GM12865 (cell line): ENCODE results near the gene CPEB3.
A peak's percentile ranks its signal among the peaks of the same experiment; 100 is the strongest.

Experiments used
- DNase-seq: peaks from one replicate; pipeline ENCODE4 v3.0.0; 2010; ENCODE audit warnings: low read depth
- H3K4me3 ChIP-seq: 2 replicates; pipeline ENCODE4 v1.5.1; 2011; ENCODE audit warnings: mild to moderate bottlenecking, low read depth, low read length, control low read depth
- CTCF ChIP-seq: IDR thresholded peaks from 2 replicates; pipeline ENCODE4 v1.5.1; 2011; ENCODE audit warnings: low read length, control low read depth, low read depth, inconsistent platforms; ENCODE audit not compliant: insufficient read depth; ENCODE audit errors: missing control alignments

Gene CPEB3

DNA sequence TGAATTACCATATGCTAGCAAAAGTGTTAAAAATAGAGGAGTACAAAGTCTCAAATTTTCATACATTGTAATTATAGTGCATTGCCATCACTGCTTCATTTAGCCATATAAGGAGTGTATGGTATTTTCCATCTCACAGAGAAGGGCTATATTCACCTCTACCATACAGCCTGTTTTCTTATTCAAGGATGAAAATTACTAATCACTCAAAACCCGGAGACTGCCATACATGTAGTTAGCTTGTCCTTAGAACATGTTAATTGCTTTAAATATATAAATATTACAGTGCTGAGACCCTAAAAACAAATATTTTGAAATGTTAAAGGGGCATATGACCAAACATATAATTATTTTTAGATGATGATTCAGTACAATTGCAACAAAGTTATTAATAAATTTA lies 49.4 kb downstream of the CPEB3 start:
- DNase-seq, result no peak
- no peak for TF ChIP-seq CTCF
- H3K4me3 ChIP-seq, result no peak overlapping the region

DNA sequence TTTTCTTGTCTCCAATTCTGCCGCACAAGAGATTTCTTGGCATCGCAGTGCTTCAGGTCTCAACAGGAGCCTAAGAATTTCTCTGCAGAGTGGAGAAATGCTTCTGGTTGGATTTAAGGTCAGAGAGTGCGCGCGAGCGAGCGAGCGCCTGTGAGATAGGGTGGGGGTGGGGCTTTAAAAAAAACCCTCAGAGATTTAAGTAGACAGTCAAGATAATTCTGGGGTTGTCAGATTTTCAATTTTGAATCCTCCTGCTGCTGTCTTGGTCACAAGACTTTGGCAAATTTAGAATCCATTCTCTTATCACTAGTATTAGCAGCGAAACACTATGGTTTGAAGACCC lies 49.7 kb downstream of the CPEB3 start:
- TF ChIP-seq CTCF, result no peak
- peak; percentile 18 for DNase-seq
- peak overlapping the region; percentile 84 for H3K4me3 ChIP-seq

DNA sequence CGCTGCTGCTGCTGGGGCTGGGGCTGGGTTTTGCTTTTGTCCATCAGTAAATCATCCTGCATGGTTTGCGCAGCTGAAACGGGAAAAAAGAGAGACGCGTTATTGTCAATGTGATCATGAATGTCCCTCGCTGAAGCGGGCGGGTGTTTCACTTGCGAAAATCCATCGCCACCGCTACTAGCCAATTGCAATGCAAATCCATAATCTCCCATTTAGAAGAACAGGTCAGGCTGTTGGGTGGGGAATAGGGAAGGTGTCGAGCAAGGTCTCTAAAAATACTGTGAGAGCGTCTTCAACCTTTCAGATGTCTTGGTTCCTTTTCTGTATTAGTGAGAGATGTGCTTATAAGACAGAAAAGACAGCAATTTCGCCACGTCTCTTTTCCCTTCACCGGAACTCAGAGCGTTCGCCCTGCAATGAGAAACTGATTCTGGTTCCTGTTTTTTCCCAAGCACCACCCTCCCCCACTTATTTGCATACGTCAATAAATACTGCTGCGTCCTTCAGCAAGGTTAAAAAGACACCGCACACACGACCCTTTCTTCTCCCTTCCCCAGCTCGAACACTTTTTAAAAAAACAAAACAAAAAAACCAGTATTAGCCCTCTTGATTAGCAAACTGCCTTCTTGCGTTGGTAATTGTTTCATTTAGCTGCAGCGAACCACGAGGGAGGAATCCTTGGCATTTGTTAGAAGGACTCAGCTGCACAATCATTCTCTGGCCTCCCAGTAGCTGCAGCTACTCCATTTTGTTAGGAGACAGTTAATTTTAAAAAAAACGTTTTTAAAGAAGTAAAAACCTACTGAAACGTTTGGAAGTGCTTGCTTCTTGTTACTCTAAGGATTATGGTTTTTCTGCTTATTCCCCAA lies 50.4 kb downstream of the CPEB3 start:
- no peak for TF ChIP-seq CTCF
- peak; percentile 84 for DNase-seq
- peak overlapping the region; percentile 84 for H3K4me3 ChIP-seq

DNA sequence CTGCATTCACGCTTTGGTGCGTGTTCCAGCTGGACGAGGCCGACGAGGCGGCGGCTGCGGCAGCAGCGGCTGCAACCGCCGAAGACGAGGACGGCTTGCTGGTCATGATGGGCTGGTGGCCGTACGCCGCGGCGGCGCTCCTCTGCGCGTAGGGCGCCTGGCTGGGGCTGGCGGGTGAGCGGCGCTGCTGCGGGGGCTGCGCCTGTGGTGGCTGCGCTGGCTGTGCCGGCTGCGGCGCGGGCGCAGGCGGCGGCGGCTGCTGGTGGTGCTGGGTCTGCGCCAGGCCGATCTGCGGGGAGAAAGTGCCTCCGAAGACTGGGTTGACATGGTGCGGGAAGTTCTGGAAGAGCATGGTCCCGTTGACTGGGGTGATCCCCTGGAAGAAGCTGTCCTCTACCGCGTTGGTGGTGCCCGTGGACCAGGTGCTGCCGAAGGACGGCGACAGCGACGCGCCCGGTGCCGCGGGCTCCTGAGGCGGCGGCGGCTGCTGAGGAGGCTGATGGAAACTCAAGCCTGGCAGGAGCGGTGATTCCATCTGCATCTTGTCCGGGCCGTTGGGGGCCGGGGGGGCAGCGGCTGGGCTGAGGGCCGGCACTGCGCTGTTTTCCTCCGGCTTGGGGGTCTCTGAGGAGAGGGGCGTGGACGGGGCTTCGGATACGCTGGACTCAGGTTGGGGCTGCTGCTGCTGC lies 51.1 kb downstream of the CPEB3 start:
- TF ChIP-seq CTCF, result no peak
- H3K4me3 ChIP-seq, result peak overlapping the region; percentile 84
- peak; percentile 49 for DNase-seq

DNA sequence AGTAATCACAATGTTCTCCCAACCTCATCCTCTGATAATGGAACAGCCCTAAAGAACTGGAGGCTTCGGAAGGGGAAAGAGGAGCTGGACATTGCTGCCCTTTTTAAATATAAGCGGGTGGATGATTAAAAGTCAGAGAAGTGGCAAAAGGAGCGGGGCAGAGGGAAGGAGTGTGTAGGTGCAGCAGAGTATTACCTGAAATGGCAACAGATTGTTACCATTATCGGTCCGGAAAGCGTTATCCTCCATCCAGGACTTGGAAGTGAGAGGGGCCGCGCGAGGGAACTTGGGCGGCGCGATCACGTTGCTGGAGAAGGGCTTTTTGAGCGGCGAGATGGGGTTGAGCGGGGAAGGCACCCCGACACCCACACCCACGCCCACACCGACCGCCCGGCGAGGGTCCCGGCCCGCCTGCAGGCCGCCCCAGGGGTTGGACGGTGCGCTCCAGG lies 51.7 kb downstream of the CPEB3 start:
- DNase-seq, result no peak
- TF ChIP-seq CTCF, result no peak
- peak overlapping the region; percentile 84 for H3K4me3 ChIP-seq

DNA sequence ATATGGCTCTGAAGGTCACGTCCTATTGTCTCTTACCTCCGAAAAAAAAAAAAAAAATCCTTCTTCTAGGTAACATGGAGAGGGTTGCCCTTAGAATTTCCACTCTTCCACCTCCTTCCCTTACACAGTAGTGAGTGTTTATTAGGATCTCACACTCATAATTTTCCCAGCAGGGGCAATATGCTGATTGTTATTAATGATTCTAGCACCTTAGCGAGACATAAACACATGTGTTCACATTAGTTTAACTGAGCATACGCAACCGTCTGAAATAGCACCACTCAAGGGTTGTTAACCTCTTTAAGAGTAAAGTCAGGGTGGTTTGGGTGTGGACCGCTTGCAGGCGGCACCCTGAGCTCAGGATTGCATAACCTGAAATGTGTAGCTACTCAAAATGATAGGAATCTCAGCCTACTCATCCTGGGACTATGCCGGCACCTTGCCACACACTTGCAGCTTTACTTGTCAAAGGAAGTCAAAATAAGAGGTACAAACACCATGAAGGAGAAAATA lies 52.2 kb downstream of the CPEB3 start:
- H3K4me3 ChIP-seq, result peak overlapping the region; percentile 84
- no peak for TF ChIP-seq CTCF
- DNase-seq, result peak; percentile 17
